ENCODE measurements around the gene NINL.
"Not testable (repeated sequence)": the region's sequence is repeated elsewhere in the genome, so short reads cannot be mapped to it uniquely, and the experiment has no call there.

Gene NINL

GRCh38 chr20:25592135-25592852 is 7.0 kb upstream of the NINL start:
- no peak for DNase-seq (ENCODE audit: low read depth)
- H3K4me3 ChIP-seq (ENCODE audit: low read depth, low read length), result no peak overlapping the region
- TF ChIP-seq CTCF (IDR thresholded peaks at IDR 0.05; ENCODE audit: control insufficient read depth, extremely low read depth, insufficient read depth), result no peak

- H3K4me3 ChIP-seq (ENCODE audit: low read depth, low read length); DNase-seq (ENCODE audit: low read depth): not testable (repeated sequence)
These were observed 5.4 kb upstream of the NINL start for GRCh38 chr20:25590778-25591177.

GRCh38 chr20:25588491-25588890 is 3.2 kb upstream of the NINL start:
- no peak for TF ChIP-seq CTCF (IDR thresholded peaks at IDR 0.05; ENCODE audit: control insufficient read depth, extremely low read depth, insufficient read depth)
- no peak overlapping the region for H3K4me3 ChIP-seq (ENCODE audit: low read depth, low read length)
- no peak for DNase-seq (ENCODE audit: low read depth)

GRCh38 chr20:25587536-25587935 is 2.2 kb upstream of the NINL start:
- TF ChIP-seq CTCF (IDR thresholded peaks at IDR 0.05; ENCODE audit: control insufficient read depth, extremely low read depth, insufficient read depth), result no peak
- no peak for DNase-seq (ENCODE audit: low read depth)
- no peak overlapping the region for H3K4me3 ChIP-seq (ENCODE audit: low read depth, low read length)

GRCh38 chr20:25586877-25587276 is 1.5 kb upstream of the NINL start:
- no peak overlapping the region for H3K4me3 ChIP-seq (ENCODE audit: low read depth, low read length)
- TF ChIP-seq CTCF (IDR thresholded peaks at IDR 0.05; ENCODE audit: control insufficient read depth, extremely low read depth, insufficient read depth), result no peak
- no peak for DNase-seq (ENCODE audit: low read depth)

GRCh38 chr20:25583607-25584006 is 1.7 kb downstream of the NINL start:
- DNase-seq (ENCODE audit: low read depth); H3K4me3 ChIP-seq (ENCODE audit: low read depth, low read length): not testable (repeated sequence)

- TF ChIP-seq CTCF (IDR thresholded peaks at IDR 0.05; ENCODE audit: control insufficient read depth, extremely low read depth, insufficient read depth), result no peak
- DNase-seq (ENCODE audit: low read depth), result no peak
- H3K4me3 ChIP-seq (ENCODE audit: low read depth, low read length), result no peak overlapping the region
These were observed 4.6 kb downstream of the NINL start for GRCh38 chr20:25580711-25581110.

GRCh38 chr20:25579081-25579770 is 6.1 kb downstream of the NINL start:
- no peak overlapping the region for H3K4me3 ChIP-seq (ENCODE audit: low read depth, low read length)
- TF ChIP-seq CTCF (IDR thresholded peaks at IDR 0.05; ENCODE audit: control insufficient read depth, extremely low read depth, insufficient read depth), result no peak
- DNase-seq (ENCODE audit: low read depth), result no peak
